ENCODE data around the gene MAGI2.

Gene MAGI2

GRCh38 chr7:79361214-79361613 is 92.3 kb downstream of the MAGI2 start:
- DNase-seq, result no peak

DNA sequence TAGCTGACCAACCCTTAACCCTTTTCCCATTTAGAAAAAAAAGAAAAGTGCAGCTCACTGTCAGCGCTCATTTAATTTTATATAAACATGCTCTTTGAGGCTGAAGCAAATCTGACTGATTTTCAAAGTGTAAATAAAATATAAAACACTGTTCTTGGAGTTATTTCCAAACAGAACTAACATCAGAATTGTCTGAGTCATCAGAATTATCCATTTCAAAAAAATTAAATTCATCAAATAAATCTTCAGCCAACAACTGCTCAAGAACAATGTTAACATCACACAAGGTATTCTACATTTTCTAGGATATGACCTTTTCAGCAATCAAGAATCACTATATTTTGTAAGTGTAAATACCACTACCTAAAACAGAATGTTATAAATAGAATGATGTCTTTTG is 93.6 kb downstream of the MAGI2 start:
- DNase-seq, result no peak

DNA sequence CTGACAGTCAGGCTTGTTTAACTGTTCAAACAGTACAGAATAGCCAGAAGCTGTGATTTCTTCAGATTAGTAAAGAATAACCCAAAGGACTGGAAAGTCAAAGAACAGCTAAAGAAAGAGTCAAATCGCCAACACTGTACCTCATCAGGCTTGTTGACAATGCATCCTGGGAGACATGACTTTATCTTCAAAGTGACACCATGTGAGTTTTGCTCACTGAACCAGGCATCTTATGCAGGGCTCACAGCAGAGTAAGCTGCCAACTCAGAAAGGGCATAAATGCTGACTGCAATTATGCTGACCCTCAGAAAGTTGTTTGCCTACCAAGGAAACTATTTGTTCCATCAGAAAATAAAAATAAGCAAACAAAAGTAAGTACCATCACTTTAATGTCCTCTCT is 96.4 kb downstream of the MAGI2 start:
- no peak for DNase-seq

GRCh38 chr7:79353720-79354468 is 99.6 kb downstream of the MAGI2 start:
- no peak for DNase-seq

GRCh38 chr7:79352323-79352722 is 101.1 kb downstream of the MAGI2 start:
- no peak for DNase-seq

GRCh38 chr7:79347351-79347750 is 106.1 kb downstream of the MAGI2 start:
- no peak for DNase-seq

- no peak for DNase-seq
These were observed 111.6 kb downstream of the MAGI2 start for GRCh38 chr7:79341902-79342301.

- DNase-seq, result no peak
These were observed 113.3 kb downstream of the MAGI2 start for GRCh38 chr7:79340212-79340611.

- DNase-seq, result no peak
These were observed 114.1 kb downstream of the MAGI2 start for GRCh38 chr7:79339208-79339925.

- no peak for DNase-seq
These were observed 115.8 kb downstream of the MAGI2 start for GRCh38 chr7:79337717-79338116.

- DNase-seq, result no peak
These were observed 118.6 kb downstream of the MAGI2 start for GRCh38 chr7:79334841-79335240.

DNA sequence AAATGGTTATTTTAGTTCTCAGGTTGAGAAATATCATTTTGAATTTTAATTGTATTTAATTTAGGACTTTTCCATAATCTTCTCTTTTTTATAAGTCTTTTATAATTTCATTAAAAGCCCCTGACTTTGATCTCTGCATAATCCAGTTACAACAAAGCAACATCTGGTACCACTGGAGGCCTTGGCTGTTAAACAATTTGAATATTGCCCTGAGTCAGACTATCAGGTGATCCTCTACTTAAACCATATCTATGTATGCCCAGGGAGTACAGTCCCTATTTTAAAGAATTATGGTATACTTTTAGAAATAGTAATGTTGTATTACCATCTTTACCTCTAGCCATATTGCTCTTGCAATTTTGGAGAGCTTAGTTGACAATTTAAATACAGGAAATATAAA is 119.1 kb downstream of the MAGI2 start:
- DNase-seq, result no peak

DNA sequence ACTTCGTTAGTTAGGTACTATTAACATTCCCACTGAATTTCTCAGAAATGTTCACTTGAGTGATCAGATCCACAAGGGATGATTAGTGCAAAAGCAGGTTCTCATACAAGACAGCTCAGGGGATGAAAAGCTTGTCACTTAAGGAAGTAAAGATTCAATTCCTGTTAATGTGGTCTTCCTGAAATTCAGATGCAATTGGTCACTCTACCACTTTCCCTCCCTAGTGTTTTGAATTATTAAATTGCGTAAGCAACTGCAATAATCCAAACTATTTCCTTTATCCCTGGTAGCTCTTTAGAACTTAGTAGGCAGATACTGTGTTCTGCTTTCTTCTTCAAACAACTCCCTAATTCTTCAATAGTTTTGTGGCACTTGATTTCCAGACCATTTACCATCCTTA is 121.4 kb downstream of the MAGI2 start:
- no peak for DNase-seq

DNA sequence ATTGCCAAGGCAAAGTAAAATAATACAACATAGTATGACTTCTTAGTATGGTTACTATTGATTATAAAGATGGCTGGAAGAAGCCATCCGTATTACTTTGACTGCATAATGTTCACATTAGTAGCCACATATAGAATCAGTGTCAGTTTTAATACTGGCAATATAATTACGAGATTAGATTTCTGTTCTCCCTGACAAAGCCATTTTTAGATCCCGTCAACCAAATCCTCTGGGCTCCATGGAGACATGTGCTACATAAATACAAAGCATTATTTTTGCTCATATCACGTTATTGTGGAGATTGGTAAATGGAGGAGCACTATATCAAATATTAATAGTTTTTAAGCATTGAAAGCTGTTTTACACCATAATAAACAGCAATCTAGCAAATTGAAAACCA is 124.0 kb downstream of the MAGI2 start:
- no peak for DNase-seq

GRCh38 chr7:79320741-79321473 is 132.6 kb downstream of the MAGI2 start:
- DNase-seq, result no peak

DNA sequence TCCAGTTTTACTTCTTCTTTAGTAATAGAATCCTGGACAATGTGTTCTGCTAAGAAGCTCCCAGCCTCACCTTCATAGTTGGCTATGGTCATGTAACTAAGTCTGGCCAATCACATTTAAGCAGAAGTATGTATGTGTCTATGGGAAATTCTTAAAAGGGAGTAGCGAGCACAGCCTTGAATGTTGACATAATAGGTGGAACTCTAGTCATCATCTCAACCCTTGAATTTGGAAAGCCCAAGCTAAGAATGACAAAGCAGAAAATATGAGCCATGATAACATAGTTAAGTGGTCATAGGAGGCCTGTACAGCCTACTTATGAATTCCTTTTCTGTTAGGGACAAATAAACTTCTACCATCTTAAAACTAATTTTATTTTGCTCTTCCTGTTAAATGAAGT is 134.1 kb downstream of the MAGI2 start:
- no peak for DNase-seq

DNA sequence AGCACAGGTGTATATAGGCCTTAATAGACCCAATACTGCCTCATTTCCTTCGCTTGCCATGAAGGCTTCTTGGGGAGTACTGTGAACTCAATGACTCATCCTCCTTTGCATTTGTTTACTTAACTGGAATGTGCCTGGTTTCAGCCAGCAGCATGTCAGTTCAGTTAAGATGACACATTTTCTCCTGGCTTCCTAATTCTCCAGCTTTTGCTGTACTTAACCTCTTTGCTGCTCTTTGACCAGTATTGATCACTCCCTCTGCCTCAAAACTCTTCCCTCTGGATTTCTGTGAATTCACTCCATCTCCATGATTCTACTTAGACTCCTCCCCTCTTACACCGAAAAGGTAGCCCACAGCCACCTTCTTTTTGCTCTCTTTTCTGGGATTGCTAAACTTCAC is 135.7 kb downstream of the MAGI2 start:
- DNase-seq, result no peak

DNA sequence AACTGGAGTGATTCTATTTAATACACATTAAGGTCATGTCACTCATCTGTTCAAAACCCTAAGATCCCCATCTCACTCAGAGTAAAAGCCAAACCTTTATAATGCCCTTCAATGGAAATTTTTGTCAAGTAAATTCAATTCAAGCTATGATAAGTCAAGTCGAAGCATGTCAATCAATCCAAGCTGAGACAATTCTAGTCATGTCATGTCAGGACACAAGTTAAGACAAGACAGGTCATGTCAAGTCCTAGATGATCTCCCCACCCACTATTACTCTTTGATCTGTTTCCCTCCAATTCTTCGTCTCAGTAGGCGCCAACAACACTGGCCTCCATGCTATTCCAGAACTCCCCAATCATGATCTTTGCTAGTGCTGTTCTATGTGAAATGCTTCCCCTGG is 141.4 kb downstream of the MAGI2 start:
- no peak for DNase-seq

GRCh38 chr7:79308192-79308591 is 145.3 kb downstream of the MAGI2 start:
- no peak for DNase-seq

DNA sequence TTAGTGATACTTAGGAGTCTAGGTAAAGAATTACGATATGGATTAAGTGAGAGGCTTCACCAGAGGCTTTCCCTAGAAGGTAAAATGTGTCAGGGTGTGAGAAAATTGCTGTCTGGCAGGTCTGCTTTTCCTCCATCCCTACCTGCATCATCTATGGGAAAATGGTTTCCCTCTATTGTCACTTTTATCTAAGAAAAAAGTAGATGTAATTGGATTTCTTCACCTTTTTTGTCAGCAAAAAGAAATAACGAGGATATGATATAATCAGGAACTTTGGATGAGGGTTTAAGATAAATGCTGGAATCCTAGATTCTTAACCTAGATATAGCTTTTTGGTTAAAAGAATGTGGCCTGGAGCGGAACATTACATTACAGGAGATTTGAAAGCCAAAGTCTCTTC is 146.1 kb downstream of the MAGI2 start:
- DNase-seq, result no peak

- no peak for DNase-seq
These were observed 148.8 kb downstream of the MAGI2 start for GRCh38 chr7:79304711-79305110.

GRCh38 chr7:79302293-79302692 is 151.2 kb downstream of the MAGI2 start:
- DNase-seq, result no peak

DNA sequence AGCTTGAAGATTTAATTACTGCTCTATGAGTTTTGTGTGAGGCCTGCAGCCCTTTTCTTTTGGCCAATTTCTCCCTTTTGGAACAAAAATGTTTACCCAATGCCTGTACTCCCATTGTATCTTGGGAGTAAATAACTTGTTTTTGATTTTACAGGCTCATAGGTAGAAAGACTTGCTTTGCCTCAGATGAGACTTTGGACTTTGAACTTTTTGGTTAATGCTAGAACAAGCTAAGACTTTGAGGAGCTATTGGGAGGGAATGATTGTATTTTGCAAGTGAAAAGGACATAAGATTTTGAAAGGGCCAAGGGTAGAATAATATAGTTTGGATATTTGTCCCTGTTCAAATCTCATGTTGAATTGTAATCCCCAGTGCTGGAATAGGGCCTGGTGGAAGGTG is 152.0 kb downstream of the MAGI2 start:
- DNase-seq, result no peak

GRCh38 chr7:79300573-79300972 is 152.9 kb downstream of the MAGI2 start:
- DNase-seq, result no peak
